ENCODE measurements around the gene ITPK1.

DNA sequence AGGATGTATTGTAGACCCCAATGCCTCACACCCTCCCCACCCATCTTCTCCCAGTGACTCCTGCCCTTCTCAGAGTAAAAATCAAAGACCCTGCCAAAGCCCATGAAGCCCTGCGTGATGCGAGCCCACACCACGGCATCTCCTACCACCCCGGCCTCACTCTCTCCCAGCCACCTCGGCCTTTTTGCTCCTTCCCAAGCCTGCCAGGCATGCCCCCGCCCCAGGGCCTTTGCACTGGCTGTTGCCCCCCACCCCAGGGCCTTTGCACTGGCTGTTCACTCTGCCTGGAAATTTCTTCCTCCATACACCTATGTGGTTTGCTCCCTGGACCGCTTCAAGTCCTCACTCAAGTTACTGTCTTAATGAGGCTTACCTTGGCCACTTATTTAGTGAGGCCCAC, 197.8 kb downstream of the ITPK1 start:
- TF ChIP-seq FOXP2 (optimal IDR thresholded peaks at IDR 0.05; ENCODE audit: control extremely low read depth, extremely low read length, insufficient read depth) (no peak), EZH2 (IDR thresholded peaks at IDR 0.05) (no peak)

Data from SK-N-MC (cell line).